H9 (cell line): ENCODE results near the gene TMEM169. TPM values are rescaled to one million over a fixed set of nuclear protein-coding genes. Genes with fewer than 3 reads are reported as not detected.

ENCODE experiments used
- DNase-seq: peaks from one replicate; pipeline ENCODE4 v3.0.0-alpha.2; 2017
- H2AFZ ChIP-seq: one replicate; pipeline ENCODE4 v1.6.1; 2013; ENCODE audit warnings: mild to moderate bottlenecking, low read length, control low read depth, moderate library complexity
- H2AK5ac ChIP-seq: 2 replicates; pipeline ENCODE4 v1.6.1; 2013; ENCODE audit warnings: low read length, control low read depth, mixed read lengths; ENCODE audit not compliant: insufficient read length
- H2BK120ac ChIP-seq: one replicate; pipeline ENCODE4 v1.6.1; 2013; ENCODE audit warnings: low read depth, mild to moderate bottlenecking, low read length, control low read depth, inconsistent platforms; ENCODE audit not compliant: poor library complexity, severe bottlenecking
- H2BK12ac ChIP-seq: 2 replicates; pipeline ENCODE4 v1.6.1; 2013; ENCODE audit warnings: low read length, control low read depth, mixed read lengths, low read depth; ENCODE audit not compliant: insufficient read length
- H2BK15ac ChIP-seq: 2 replicates; pipeline ENCODE4 v1.6.1; 2013; ENCODE audit warnings: low read depth, low read length, control low read depth
- H2BK20ac ChIP-seq: one replicate; pipeline ENCODE4 v1.6.1; 2013; ENCODE audit warnings: low read depth, mild to moderate bottlenecking, low read length, control low read depth, inconsistent platforms; ENCODE audit not compliant: poor library complexity, severe bottlenecking
- H2BK5ac ChIP-seq: 2 replicates; pipeline ENCODE4 v1.6.1; 2013; ENCODE audit warnings: low read length, control low read depth, mixed read lengths; ENCODE audit not compliant: insufficient read length
- H3K14ac ChIP-seq: 2 replicates; pipeline ENCODE4 v1.6.1; 2013; ENCODE audit warnings: low read length, control low read depth; ENCODE audit not compliant: insufficient read depth
- H3K18ac ChIP-seq: 2 replicates; pipeline ENCODE4 v1.6.1; 2013; ENCODE audit warnings: low read depth, mild to moderate bottlenecking, mixed read lengths, low read length, control low read depth; ENCODE audit not compliant: insufficient read length
- H3K23ac ChIP-seq: 2 replicates; pipeline ENCODE4 v1.6.1; 2013; ENCODE audit warnings: low read length, control low read depth, mixed read lengths, low read depth; ENCODE audit not compliant: insufficient read length
- H3K23me2 ChIP-seq: 2 replicates; pipeline ENCODE4 v1.6.1; 2013; ENCODE audit warnings: low read depth, mild to moderate bottlenecking, mixed read lengths, low read length, control low read depth; ENCODE audit not compliant: insufficient read length, poor library complexity, severe bottlenecking
- H3K27ac ChIP-seq: 2 replicates; pipeline ENCODE4 v1.5.1; 2013; ENCODE audit warnings: low read length, control low read depth, mixed read lengths, low read depth; ENCODE audit not compliant: insufficient read length
- H3K27me3 ChIP-seq: 2 replicates; pipeline ENCODE4 v1.6.1; 2013; ENCODE audit warnings: low read length, control low read depth, inconsistent platforms; ENCODE audit not compliant: insufficient read depth
- H3K4ac ChIP-seq: 2 replicates; pipeline ENCODE4 v1.6.1; 2013; ENCODE audit warnings: low read depth, mild to moderate bottlenecking, control low read depth, inconsistent platforms, low read length, moderate library complexity
- H3K4me1 ChIP-seq: 2 replicates; pipeline ENCODE4 v1.6.1; 2013; ENCODE audit warnings: low read length, control low read depth, inconsistent platforms; ENCODE audit not compliant: insufficient read depth
- H3K4me2 ChIP-seq: 2 replicates; pipeline ENCODE4 v1.6.1; 2013; ENCODE audit warnings: low read length, control low read depth, mixed read lengths; ENCODE audit not compliant: insufficient read length, insufficient read depth
- H3K56ac ChIP-seq: 2 replicates; pipeline ENCODE4 v1.6.1; 2013; ENCODE audit warnings: low read depth, mild to moderate bottlenecking, mixed read lengths, low read length, control low read depth; ENCODE audit not compliant: insufficient read length
- H3K79me1 ChIP-seq: 2 replicates; pipeline ENCODE4 v1.6.1; 2013; ENCODE audit warnings: low read depth, mild to moderate bottlenecking, moderate library complexity, low read length, control low read depth, inconsistent platforms; ENCODE audit not compliant: insufficient read depth, poor library complexity, severe bottlenecking
- H3K79me2 ChIP-seq: 2 replicates; pipeline ENCODE4 v1.6.1; 2013; ENCODE audit warnings: low read length, control low read depth, inconsistent platforms; ENCODE audit not compliant: insufficient read depth
- H3K9ac ChIP-seq: 2 replicates; pipeline ENCODE4 v1.6.1; 2013; ENCODE audit warnings: low read length, control low read depth, mixed read lengths; ENCODE audit not compliant: insufficient read length; ENCODE audit errors: extremely low read depth
- H3K9me3 ChIP-seq: one replicate; pipeline ENCODE4 v1.6.1; 2013; ENCODE audit warnings: low read depth, low read length, inconsistent platforms; ENCODE audit not compliant: control insufficient read depth
- H3T11ph ChIP-seq: one replicate; pipeline ENCODE4 v1.6.1; 2013; ENCODE audit warnings: mild to moderate bottlenecking, low read length, control low read depth, inconsistent platforms
- H4K20me1 ChIP-seq: one replicate; pipeline ENCODE4 v1.6.1; 2013; ENCODE audit not compliant: control insufficient read depth, insufficient read length, insufficient read depth
- H4K5ac ChIP-seq: 2 replicates; pipeline ENCODE4 v1.6.1; 2013; ENCODE audit warnings: low read depth, mild to moderate bottlenecking, mixed read lengths, low read length, control low read depth; ENCODE audit not compliant: insufficient read length
- H4K8ac ChIP-seq: replicated peaks from 2 replicates; pipeline ENCODE4 v1.6.1; 2013; ENCODE audit warnings: low read length, control low read depth, mixed read lengths, low read depth; ENCODE audit not compliant: insufficient read length
- H4K91ac ChIP-seq: 2 replicates; pipeline ENCODE4 v1.6.1; 2013; ENCODE audit warnings: low read depth, mild to moderate bottlenecking, moderate library complexity, mixed read lengths, low read length, control low read depth; ENCODE audit not compliant: insufficient read length
- H3K27ac Mint-ChIP-seq, 3 experiments: 2 replicates in 2 of 3; 3 replicates in 1 of 3; pipeline ENCODE4 v1.8.0; 2020 to 2021; ENCODE audit warnings: mixed read lengths in 3 of 3, mild to moderate bottlenecking in 1 of 3, moderate library complexity in 1 of 3
- H3K27me3 Mint-ChIP-seq: 2 replicates; pipeline ENCODE4 v1.8.0; 2021; ENCODE audit warnings: low read depth, mild to moderate bottlenecking, moderate library complexity, mixed read lengths
- H3K36me3 Mint-ChIP-seq, 3 experiments: 2 replicates in 2 of 3; 3 replicates in 1 of 3; pipeline ENCODE4 v1.8.0; 2020 to 2021; ENCODE audit warnings: low read depth in 3 of 3, mixed read lengths in 3 of 3; ENCODE audit not compliant: insufficient read depth in 1 of 3
- H3K4me1 Mint-ChIP-seq, 2 experiments: 2 replicates each; pipeline ENCODE4 v1.8.0; 2020; ENCODE audit warnings: mixed read lengths in 2 of 2
- H3K4me3 Mint-ChIP-seq, 2 experiments: 2 replicates in 1 of 2; 3 replicates in 1 of 2; pipeline ENCODE4 v1.8.0; 2020 to 2021; ENCODE audit warnings: mild to moderate bottlenecking in 2 of 2, mixed read lengths in 2 of 2, moderate library complexity in 1 of 2
- H3K9me3 Mint-ChIP-seq, 2 experiments: 2 replicates in 1 of 2; 3 replicates in 1 of 2; pipeline ENCODE4 v1.8.0; 2020; ENCODE audit warnings: mild to moderate bottlenecking in 2 of 2, mixed read lengths in 2 of 2, moderate library complexity in 1 of 2
- CTCF ChIP-seq: fragments of 200-600 bp; sonication (generic); conservative IDR thresholded peaks from 3 replicates; pipeline ENCODE4 v1.8.0; 2021; ENCODE audit warnings: antibody characterized with exemption, mild to moderate bottlenecking
- WGBS: extraction: QIAGEN DNeasy Blood & Tissue Kit; methylation state at CpG from one replicate; pipeline ENCODE4 v1.1.7; 2013; ENCODE audit warnings: missing lambda C conversion rate, low lambda C conversion rate, mixed read lengths; ENCODE audit not compliant: insufficient read length; ENCODE audit errors: extremely low coverage; 5-methylcytosine and 5-hydroxymethylcytosine counted together
- total RNA-seq: library from RNA; stranded (reverse); gene quantifications from 2 replicates; pipeline ENCODE4 v1.2.1, GENCODE V29; 2021

TMEM169 gene
- total RNA-seq, 1 experiment from 2014 or later, result 1.0 TPM

- Histone ChIP-seq H3K14ac (no peak overlapping the region), H3K79me1 (peaks cover 9% of the 10 kb centered on the region), H3K23me2 (peaks cover 6% of the 10 kb centered on the region), H4K8ac (no peak overlapping the region), H2BK120ac (no peak overlapping the region), H3K9ac (peak overlapping the region; percentile 4), H3K27ac (no peak overlapping the region), H3K4ac (no peak overlapping the region), H2AK5ac (no peak overlapping the region), H4K91ac (no peak overlapping the region), H2BK12ac (no peak overlapping the region), H3K4me1 (peaks cover 2% of the 10 kb centered on the region; the same call in 1 of the 2 replicates), H4K5ac (no peak overlapping the region), H3T11ph (no peak overlapping the region), H3K18ac (no peak overlapping the region), H2BK5ac (no peak overlapping the region), H3K4me2 (no peak overlapping the region), H2BK20ac (no peak overlapping the region), H2AFZ (no peak overlapping the region), H3K56ac (no peak overlapping the region), H3K27me3 (no peaks in the 10 kb centered on the region), H3K79me2 (peaks cover 19% of the 10 kb centered on the region; the same call in 1 of the 2 replicates), H2BK15ac (no peak overlapping the region), H3K23ac (no peak overlapping the region), H4K20me1 (no peaks in the 10 kb centered on the region), H3K9me3 (no peaks in the 10 kb centered on the region)
- WGBS, result no CpG with 5 or more reads among the region's 1 CpG
- no peak for TF ChIP-seq CTCF
- peak overlapping the region; percentile 13 to 86 (median 34); a peak in 4 of 7 replicates for H3K27ac Mint-ChIP-seq
- H3K36me3 Mint-ChIP-seq, result peaks cover 67 to 98% (median 94%) of the 10 kb centered on the region in 3 experiments; a peak in 6 of 7 replicates
- DNase-seq, result no peak
- no peaks in the 10 kb centered on the region for H3K27me3 Mint-ChIP-seq
- no peaks in the 10 kb centered on the region; a peak in 1 of 5 replicates for H3K9me3 Mint-ChIP-seq
- peaks cover 34 to 50% of the 10 kb centered on the region in 2 experiments for H3K4me1 Mint-ChIP-seq
- no peak overlapping the region for H3K4me3 Mint-ChIP-seq
Measured at GRCh38 chr2:216116418-216116817, 34.7 kb downstream of the TMEM169 start.
